ENCODE results near the gene TMCO6. TPM values are rescaled to one million over a fixed set of nuclear protein-coding genes. Genes with fewer than 3 reads are reported as not detected.

The TMCO6 gene
- total and polyA plus RNA-seq, 2 experiments from 2014 or later = 18.7 to 19.9 TPM

GRCh38 chr5:140677947-140678346 lies 38.7 kb downstream of the TMCO6 start:
- no peak overlapping the region for H3K4me3 Mint-ChIP-seq
- TF ChIP-seq, protein P1, sequence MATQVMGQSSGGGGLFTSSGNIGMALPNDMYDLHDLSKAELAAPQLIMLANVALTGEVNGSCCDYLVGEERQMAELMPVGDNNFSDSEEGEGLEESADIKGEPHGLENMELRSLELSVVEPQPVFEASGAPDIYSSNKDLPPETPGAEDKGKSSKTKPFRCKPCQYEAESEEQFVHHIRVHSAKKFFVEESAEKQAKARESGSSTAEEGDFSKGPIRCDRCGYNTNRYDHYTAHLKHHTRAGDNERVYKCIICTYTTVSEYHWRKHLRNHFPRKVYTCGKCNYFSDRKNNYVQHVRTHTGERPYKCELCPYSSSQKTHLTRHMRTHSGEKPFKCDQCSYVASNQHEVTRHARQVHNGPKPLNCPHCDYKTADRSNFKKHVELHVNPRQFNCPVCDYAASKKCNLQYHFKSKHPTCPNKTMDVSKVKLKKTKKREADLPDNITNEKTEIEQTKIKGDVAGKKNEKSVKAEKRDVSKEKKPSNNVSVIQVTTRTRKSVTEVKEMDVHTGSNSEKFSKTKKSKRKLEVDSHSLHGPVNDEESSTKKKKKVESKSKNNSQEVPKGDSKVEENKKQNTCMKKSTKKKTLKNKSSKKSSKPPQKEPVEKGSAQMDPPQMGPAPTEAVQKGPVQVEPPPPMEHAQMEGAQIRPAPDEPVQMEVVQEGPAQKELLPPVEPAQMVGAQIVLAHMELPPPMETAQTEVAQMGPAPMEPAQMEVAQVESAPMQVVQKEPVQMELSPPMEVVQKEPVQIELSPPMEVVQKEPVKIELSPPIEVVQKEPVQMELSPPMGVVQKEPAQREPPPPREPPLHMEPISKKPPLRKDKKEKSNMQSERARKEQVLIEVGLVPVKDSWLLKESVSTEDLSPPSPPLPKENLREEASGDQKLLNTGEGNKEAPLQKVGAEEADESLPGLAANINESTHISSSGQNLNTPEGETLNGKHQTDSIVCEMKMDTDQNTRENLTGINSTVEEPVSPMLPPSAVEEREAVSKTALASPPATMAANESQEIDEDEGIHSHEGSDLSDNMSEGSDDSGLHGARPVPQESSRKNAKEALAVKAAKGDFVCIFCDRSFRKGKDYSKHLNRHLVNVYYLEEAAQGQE (IDR thresholded peaks at IDR 0.05; ENCODE audit: unreplicated experiment) = no peak
- TF ChIP-seq CREB1 (CRISPR knock-in tag; IDR thresholded peaks at IDR 0.05; ENCODE audit: low read depth) (no peak), EZH2 (IDR thresholded peaks at IDR 0.05; ENCODE audit: low read depth, unreplicated experiment) (no peak), JUNB (IDR thresholded peaks at IDR 0.05; ENCODE audit: unreplicated experiment) (no peak), ZNF331 (CRISPR knock-in tag; IDR thresholded peaks at IDR 0.05; ENCODE audit: low read depth) (no peak), EZH2phosphoT487 (IDR thresholded peaks at IDR 0.05; ENCODE audit: unreplicated experiment) (no peak), ZNF114 (CRISPR knock-in tag; IDR thresholded peaks at IDR 0.05) (no peak), POLR2AphosphoS5 (IDR thresholded peaks at IDR 0.05; ENCODE audit: low read depth) (no peak), NANOG (IDR thresholded peaks at IDR 0.05; ENCODE audit: borderline replicate concordance) (no peak), STAT1 (IDR thresholded peaks at IDR 0.05; ENCODE audit: unreplicated experiment) (no peak), ZNF462 (CRISPR knock-in tag; IDR thresholded peaks at IDR 0.05) (no peak)
- TF ChIP-seq, protein P2, sequence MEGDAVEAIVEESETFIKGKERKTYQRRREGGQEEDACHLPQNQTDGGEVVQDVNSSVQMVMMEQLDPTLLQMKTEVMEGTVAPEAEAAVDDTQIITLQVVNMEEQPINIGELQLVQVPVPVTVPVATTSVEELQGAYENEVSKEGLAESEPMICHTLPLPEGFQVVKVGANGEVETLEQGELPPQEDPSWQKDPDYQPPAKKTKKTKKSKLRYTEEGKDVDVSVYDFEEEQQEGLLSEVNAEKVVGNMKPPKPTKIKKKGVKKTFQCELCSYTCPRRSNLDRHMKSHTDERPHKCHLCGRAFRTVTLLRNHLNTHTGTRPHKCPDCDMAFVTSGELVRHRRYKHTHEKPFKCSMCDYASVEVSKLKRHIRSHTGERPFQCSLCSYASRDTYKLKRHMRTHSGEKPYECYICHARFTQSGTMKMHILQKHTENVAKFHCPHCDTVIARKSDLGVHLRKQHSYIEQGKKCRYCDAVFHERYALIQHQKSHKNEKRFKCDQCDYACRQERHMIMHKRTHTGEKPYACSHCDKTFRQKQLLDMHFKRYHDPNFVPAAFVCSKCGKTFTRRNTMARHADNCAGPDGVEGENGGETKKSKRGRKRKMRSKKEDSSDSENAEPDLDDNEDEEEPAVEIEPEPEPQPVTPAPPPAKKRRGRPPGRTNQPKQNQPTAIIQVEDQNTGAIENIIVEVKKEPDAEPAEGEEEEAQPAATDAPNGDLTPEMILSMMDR (conservative IDR thresholded peaks at IDR 0.05; ENCODE audit: low read depth in 2 of 2) = no peak
- TF ChIP-seq, protein P3, sequence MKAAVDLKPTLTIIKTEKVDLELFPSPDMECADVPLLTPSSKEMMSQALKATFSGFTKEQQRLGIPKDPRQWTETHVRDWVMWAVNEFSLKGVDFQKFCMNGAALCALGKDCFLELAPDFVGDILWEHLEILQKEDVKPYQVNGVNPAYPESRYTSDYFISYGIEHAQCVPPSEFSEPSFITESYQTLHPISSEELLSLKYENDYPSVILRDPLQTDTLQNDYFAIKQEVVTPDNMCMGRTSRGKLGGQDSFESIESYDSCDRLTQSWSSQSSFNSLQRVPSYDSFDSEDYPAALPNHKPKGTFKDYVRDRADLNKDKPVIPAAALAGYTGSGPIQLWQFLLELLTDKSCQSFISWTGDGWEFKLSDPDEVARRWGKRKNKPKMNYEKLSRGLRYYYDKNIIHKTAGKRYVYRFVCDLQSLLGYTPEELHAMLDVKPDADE (IDR thresholded peaks at IDR 0.05) = no peak
- H3K4me2 ChIP-seq = no peak overlapping the region

More at GRCh38 chr5:140677947-140678346, 38.7 kb downstream of the TMCO6 start:
- Mint-ChIP-seq H3K4me1 (no peaks in the 10 kb centered on the region), H3K27me3 (ENCODE audit: insufficient read depth, low read depth, poor library complexity) (peaks cover 4% of the 10 kb centered on the region), H3K9me3 (no peaks in the 10 kb centered on the region), H3K36me3 (ENCODE audit: low read depth) (peaks cover 62% of the 10 kb centered on the region), H3K27ac (no peak overlapping the region)
- no peak for DNase-seq (ENCODE audit: low spot score)
- H2AFZ ChIP-seq = no peak overlapping the region
- no peak overlapping the region for H3K27ac ChIP-seq (ENCODE audit: low read depth)
- ATAC-seq = no peak
- H3K9me2 ChIP-seq (ENCODE audit: insufficient read depth) = no peaks in the 10 kb centered on the region
- no peaks in the 10 kb centered on the region; the same call in 1 of the 2 replicates for H4K20me1 ChIP-seq (replicated peaks; ENCODE audit: insufficient read depth)
- peaks cover 14% of the 10 kb centered on the region for H3K36me3 ChIP-seq (ENCODE audit: insufficient read depth)
- peaks cover 10% of the 10 kb centered on the region; the same call in 1 of the 2 replicates for H3F3A ChIP-seq (replicated peaks; ENCODE audit: low read depth)
- H3K27me3 ChIP-seq (ENCODE audit: insufficient read depth) = no peaks in the 10 kb centered on the region
- H3K4me3 ChIP-seq = no peak overlapping the region
- no peaks in the 10 kb centered on the region for H3K79me2 ChIP-seq (replicated peaks; ENCODE audit: insufficient read depth)
- H3K4me1 ChIP-seq (ENCODE audit: insufficient read depth) = no peaks in the 10 kb centered on the region

Measured in GM23338 (cell line).